HepG2 (cell line): ENCODE results near the gene FECH. TPM values are rescaled to one million over a fixed set of nuclear protein-coding genes. Genes with fewer than 3 reads are reported as not detected.

Source experiments
- HES4 ChIP-seq: sonication (generic); formaldehyde crosslinking; IDR thresholded peaks from 2 replicates; pipeline ENCODE4 v1.9.0; 2021; ENCODE audit warnings: mild to moderate bottlenecking, missing genetic modification reagents, borderline replicate concordance
- HNF1A ChIP-seq, 2 experiments: sonication (generic) in 1 of 2; formaldehyde crosslinking in 1 of 2; IDR thresholded peaks; 2 replicates each; pipeline versions ENCODE4 v1.4.0 to v1.6.1; 2016 to 2020; ENCODE audit warnings: borderline replicate concordance in 1 of 2, low read depth in 1 of 2, mild to moderate bottlenecking in 1 of 2, missing genetic modification reagents in 1 of 2
- KLF13 ChIP-seq: sonication (generic); formaldehyde crosslinking; IDR thresholded peaks from 2 replicates; pipeline ENCODE4 v1.4.0; 2020; ENCODE audit warnings: mild to moderate bottlenecking, missing genetic modification reagents
- KLF15 ChIP-seq: sonication (generic); formaldehyde crosslinking; IDR thresholded peaks from 2 replicates; pipeline ENCODE4 v1.8.1; 2023; ENCODE audit warnings: borderline replicate concordance, mild to moderate bottlenecking, inconsistent platforms, missing genetic modification reagents, mixed read lengths
- LBX2 ChIP-seq: sonication (generic); formaldehyde crosslinking; IDR thresholded peaks from 2 replicates; pipeline ENCODE4 v1.5.0; 2020; ENCODE audit warnings: missing genetic modification reagents, mild to moderate bottlenecking, borderline replicate concordance
- MTF1 ChIP-seq: sonication (generic); formaldehyde crosslinking; IDR thresholded peaks from 2 replicates; pipeline ENCODE4 v1.5.0; 2020; ENCODE audit warnings: missing genetic modification reagents
- MYC ChIP-seq: sonication (generic); formaldehyde crosslinking; IDR thresholded peaks from 2 replicates; pipeline ENCODE4 v1.9.0; 2021; ENCODE audit warnings: missing genetic modification reagents, borderline replicate concordance
- RFX5 ChIP-seq: IDR thresholded peaks from 2 replicates; pipeline ENCODE4 v1.6.1; 2011; ENCODE audit warnings: low read depth, low read length, improper control_type of control experiment
- RXRB ChIP-seq: IDR thresholded peaks from 2 replicates; pipeline ENCODE4 v1.6.1; 2016; ENCODE audit warnings: borderline replicate concordance, missing genetic modification reagents, missing compliant biosample characterization
- ZFP36L2 ChIP-seq: sonication (generic); formaldehyde crosslinking; IDR thresholded peaks from 2 replicates; pipeline ENCODE4 v1.4.0; 2020; ENCODE audit warnings: missing genetic modification reagents
- ZFP62 ChIP-seq: sonication (generic); formaldehyde crosslinking; IDR thresholded peaks from 2 replicates; pipeline ENCODE4 v1.4.0; 2020; ENCODE audit warnings: missing genetic modification reagents
- ZMAT3 ChIP-seq: sonication (generic); formaldehyde crosslinking; conservative IDR thresholded peaks from 2 replicates; pipeline ENCODE4 v1.7.0; 2021; ENCODE audit warnings: missing genetic modification reagents
- ZNF256 ChIP-seq: sonication (generic); formaldehyde crosslinking; conservative IDR thresholded peaks from 2 replicates; pipeline ENCODE4 v1.4.0; 2020; ENCODE audit warnings: missing genetic modification reagents
- ZNF275 ChIP-seq: sonication (generic); formaldehyde crosslinking; IDR thresholded peaks from 2 replicates; pipeline ENCODE4 v1.8.0; 2022; ENCODE audit warnings: missing genetic modification reagents, mild to moderate bottlenecking, inconsistent platforms, borderline replicate concordance
- ZNF333 ChIP-seq: sonication (generic); formaldehyde crosslinking; IDR thresholded peaks from 2 replicates; pipeline ENCODE4 v1.4.0; 2020; ENCODE audit warnings: mild to moderate bottlenecking, missing genetic modification reagents, borderline replicate concordance
- ZNF775 ChIP-seq: sonication (generic); formaldehyde crosslinking; IDR thresholded peaks from 2 replicates; pipeline ENCODE4 v1.4.0; 2020; ENCODE audit warnings: missing genetic modification reagents, mild to moderate bottlenecking, moderate library complexity, borderline replicate concordance
- ZSCAN22 ChIP-seq: sonication (generic); formaldehyde crosslinking; IDR thresholded peaks from 2 replicates; pipeline ENCODE4 v1.4.0; 2020; ENCODE audit warnings: mild to moderate bottlenecking, missing genetic modification reagents
- polyA plus RNA-seq, 8 experiments: library from polyadenylated mRNA; depleted of rRNA in 3 of 8; stranded (reverse) in 7 of 8; unstranded in 1 of 8; fragments of >200 nt; fragmentation: Illumina TruSeq in 4 of 8; extraction: Trizol in 4 of 8; gene quantifications; 2 replicates each; pipeline versions ENCODE4 v1.2.1 to v1.2.3, GENCODE V29; 2011 to 2016; ENCODE audit warnings: low read depth in 4 of 8, missing spikeins in 1 of 8, mixed read lengths in 1 of 8; ENCODE audit not compliant: insufficient read depth in 1 of 8
- total RNA-seq, 5 experiments: library from RNA; depleted of rRNA; stranded (reverse); fragments of >200 nt; fragmentation: Illumina TruSeq; extraction: Trizol; gene quantifications; 2 replicates each; pipeline ENCODE4 v1.2.3, GENCODE V29; 2016; ENCODE audit warnings: low read depth in 1 of 5
- TF ChIP-seq, protein P1 (sequence below): sonication (generic); formaldehyde crosslinking; IDR thresholded peaks from 2 replicates; pipeline ENCODE4 v1.5.0; 2020; ENCODE audit warnings: missing genetic modification reagents, mild to moderate bottlenecking, borderline replicate concordance
- TF ChIP-seq, protein P2 (sequence below): sonication (generic); formaldehyde crosslinking; IDR thresholded peaks from 2 replicates; pipeline ENCODE4 v1.4.0; 2020; ENCODE audit warnings: missing genetic modification reagents, low read depth, mild to moderate bottlenecking, borderline replicate concordance
- TF ChIP-seq, protein P3 (sequence below): IDR thresholded peaks from 2 replicates; pipeline ENCODE4 v1.6.1; 2016; ENCODE audit warnings: low read depth, borderline replicate concordance

The FECH gene
- total and polyA plus RNA-seq, 2 of the 13 experiments (the other 11 are each of a cell fraction or from before 2014, with no cell fraction given), result 14.7 to 21.9 TPM

- TF ChIP-seq LBX2 (CRISPR knock-in tag) (no peak), MYC (peak; percentile 98), RXRB (CRISPR knock-in tag) (0 out of 2 replicates have a peak, but pooled peaks have one; percentile 52), RFX5 (no peak), ZMAT3 (CRISPR knock-in tag) (peak; percentile 79), HNF1A (IDR thresholded peaks at IDR 0.05; ENCODE audit: low read depth) (no peak), HNF1A (CRISPR knock-in tag; IDR thresholded peaks at IDR 0.05; ENCODE audit: borderline replicate concordance) (peak; percentile 52; the same call in 1 of the 2 replicates), ZNF775 (CRISPR knock-in tag) (no peak), ZNF256 (no peak), KLF13 (CRISPR knock-in tag) (no peak), HES4 (no peak), KLF15 (CRISPR knock-in tag) (0 out of 2 replicates have a peak, but pooled peaks have one; percentile 34), ZSCAN22 (no peak), ZNF275 (CRISPR knock-in tag) (0 out of 2 replicates have a peak, but pooled peaks have one; percentile 70), ZNF333 (no peak), MTF1 (CRISPR knock-in tag) (no peak), ZFP36L2 (CRISPR knock-in tag) (no peak), ZFP62 (CRISPR knock-in tag) (no peak)
- TF ChIP-seq, protein P1, sequence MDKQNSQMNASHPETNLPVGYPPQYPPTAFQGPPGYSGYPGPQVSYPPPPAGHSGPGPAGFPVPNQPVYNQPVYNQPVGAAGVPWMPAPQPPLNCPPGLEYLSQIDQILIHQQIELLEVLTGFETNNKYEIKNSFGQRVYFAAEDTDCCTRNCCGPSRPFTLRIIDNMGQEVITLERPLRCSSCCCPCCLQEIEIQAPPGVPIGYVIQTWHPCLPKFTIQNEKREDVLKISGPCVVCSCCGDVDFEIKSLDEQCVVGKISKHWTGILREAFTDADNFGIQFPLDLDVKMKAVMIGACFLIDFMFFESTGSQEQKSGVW (CRISPR knock-in tag), result no peak
- TF ChIP-seq, protein P2, sequence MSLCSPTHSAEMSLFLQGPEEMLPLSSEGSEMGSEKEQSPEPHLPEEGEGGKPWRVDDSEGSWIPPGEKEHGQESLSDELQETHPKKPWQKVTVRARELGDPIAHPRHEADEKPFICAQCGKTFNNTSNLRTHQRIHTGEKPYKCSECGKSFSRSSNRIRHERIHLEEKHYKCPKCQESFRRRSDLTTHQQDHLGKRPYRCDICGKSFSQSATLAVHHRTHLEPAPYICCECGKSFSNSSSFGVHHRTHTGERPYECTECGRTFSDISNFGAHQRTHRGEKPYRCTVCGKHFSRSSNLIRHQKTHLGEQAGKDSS (CRISPR knock-in tag), result peak; percentile 54; the same call in 1 of the 2 replicates
- TF ChIP-seq, protein P3, sequence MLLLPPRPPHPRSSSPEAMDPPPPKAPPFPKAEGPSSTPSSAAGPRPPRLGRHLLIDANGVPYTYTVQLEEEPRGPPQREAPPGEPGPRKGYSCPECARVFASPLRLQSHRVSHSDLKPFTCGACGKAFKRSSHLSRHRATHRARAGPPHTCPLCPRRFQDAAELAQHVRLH (CRISPR knock-in tag), result peak; percentile 91
These were observed 43.7 kb upstream of the FECH start (continued) for GRCh38 chr18:57630002-57630753.
